ENCODE data around the gene CCSAP.

GRCh38 chr1:229297746-229298145, 45.1 kb downstream of the CCSAP start:
- TF ChIP-seq, protein P1, sequence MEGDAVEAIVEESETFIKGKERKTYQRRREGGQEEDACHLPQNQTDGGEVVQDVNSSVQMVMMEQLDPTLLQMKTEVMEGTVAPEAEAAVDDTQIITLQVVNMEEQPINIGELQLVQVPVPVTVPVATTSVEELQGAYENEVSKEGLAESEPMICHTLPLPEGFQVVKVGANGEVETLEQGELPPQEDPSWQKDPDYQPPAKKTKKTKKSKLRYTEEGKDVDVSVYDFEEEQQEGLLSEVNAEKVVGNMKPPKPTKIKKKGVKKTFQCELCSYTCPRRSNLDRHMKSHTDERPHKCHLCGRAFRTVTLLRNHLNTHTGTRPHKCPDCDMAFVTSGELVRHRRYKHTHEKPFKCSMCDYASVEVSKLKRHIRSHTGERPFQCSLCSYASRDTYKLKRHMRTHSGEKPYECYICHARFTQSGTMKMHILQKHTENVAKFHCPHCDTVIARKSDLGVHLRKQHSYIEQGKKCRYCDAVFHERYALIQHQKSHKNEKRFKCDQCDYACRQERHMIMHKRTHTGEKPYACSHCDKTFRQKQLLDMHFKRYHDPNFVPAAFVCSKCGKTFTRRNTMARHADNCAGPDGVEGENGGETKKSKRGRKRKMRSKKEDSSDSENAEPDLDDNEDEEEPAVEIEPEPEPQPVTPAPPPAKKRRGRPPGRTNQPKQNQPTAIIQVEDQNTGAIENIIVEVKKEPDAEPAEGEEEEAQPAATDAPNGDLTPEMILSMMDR (IDR thresholded peaks at IDR 0.05) = no peak
- no peak for TF ChIP-seq POLR2A (IDR thresholded peaks at IDR 0.05)

Measured in adrenal gland (tissue), 5 donors.